HG02840 (cell line): ENCODE results near the gene CIDEB.
A peak's percentile ranks its signal among the peaks of the same experiment; 100 is the strongest.
"Not testable (repeated sequence)": the region's sequence is repeated elsewhere in the genome, so short reads cannot be mapped to it uniquely, and the experiment has no call there.

Experiments used
- ATAC-seq: cut with Tn5 transposase; IDR thresholded peaks from one replicate; pipeline ENCODE4 v1.9.1; 2021; ENCODE audit warnings: mild to moderate bottlenecking, moderate library complexity, moderate number of reproducible peaks; ENCODE audit not compliant: unreplicated experiment, low FRiP score

Gene CIDEB, protein sequence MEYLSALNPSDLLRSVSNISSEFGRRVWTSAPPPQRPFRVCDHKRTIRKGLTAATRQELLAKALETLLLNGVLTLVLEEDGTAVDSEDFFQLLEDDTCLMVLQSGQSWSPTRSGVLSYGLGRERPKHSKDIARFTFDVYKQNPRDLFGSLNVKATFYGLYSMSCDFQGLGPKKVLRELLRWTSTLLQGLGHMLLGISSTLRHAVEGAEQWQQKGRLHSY

DNA sequence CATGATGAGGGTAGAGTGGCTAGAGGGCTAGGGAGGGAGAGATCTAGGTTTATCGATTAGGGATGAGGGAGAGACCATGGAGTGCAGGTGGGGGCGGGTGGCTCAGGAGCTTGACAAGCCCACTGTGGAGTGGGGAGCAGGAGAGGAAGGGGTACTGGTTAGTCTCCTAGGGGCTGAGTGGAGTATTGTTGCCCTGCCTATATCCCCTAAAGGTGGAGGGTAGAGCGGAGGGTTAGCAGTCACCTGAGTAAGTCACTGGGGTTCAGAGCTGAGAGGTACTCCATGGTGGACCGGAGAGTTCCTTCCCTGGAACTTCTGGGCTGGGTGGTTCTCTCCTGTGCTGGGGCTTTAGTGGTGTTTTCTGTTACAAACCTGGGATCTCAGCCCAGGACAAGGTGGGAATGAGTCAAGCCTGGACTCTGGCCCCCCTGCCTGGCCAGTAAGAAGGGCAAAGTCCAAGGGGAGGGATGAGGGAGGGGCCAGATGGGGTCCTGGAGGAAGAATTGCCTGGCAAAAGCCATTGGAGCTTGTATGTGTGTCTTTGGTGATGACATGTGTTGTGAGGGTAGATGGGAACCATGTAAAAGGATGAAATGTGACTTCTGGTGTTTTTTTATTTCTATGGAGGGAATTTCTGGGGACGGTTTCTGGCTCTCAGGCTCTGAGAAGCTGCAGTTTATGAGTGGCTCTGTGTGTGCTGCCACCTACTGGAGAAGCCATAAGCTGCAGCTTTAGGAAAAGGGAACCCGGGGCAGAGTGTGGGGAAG, at the start of gene CIDEB:
CIDEB (minus strand) TSS at position 403 of the 767 bp plus-strand sequence; CDS start at position 284, 119 bp downstream.
- no peak for ATAC-seq

- no peak for ATAC-seq
Measured at GRCh38 chr14:24356208-24356607, 48.4 kb upstream of the CIDEB start.

DNA sequence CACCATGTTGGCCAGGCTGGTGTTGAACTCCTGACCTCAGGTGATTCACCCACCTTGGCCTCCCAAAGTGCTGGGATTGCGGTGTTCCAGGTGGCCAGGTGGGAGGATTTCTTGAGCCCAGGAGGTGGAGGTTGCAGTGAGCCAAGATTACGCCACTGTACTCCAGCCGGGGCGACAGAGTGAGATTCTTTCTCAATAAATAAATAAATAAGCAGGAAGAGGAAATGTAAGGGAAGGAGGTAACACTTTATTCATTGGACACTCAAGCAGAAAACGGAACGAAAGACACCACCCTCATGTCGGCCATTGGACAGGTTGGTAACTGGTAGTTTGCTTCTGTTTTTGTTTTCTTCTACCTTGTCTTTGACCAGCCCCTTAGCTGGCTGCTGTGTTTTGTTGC, 47.2 kb upstream of the CIDEB start:
- no peak for ATAC-seq

GRCh38 chr14:24354482-24354825, 46.7 kb upstream of the CIDEB start:
- not testable (repeated sequence) for ATAC-seq

- no peak for ATAC-seq
Measured at GRCh38 chr14:24353559-24354481, 46.0 kb upstream of the CIDEB start.

DNA sequence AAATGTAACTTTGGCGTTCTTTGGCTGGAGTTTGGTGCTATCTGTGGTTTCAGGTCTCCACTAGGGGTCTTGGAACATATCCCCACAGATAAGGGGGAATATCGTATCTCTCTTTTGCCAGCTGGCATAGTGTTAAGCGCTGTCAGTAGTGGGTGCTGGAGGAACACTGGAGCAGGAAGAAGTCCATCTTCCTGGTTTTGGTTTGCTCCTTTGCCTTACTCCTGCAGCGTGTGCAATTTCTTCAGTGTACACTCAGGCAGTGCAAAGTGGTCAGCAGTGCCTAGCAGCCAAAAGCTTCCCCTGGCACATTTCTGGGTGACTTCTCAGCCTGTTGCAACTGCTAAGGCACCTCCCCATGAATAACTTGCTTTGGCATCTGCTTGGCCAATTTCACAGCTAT, 43.7 kb upstream of the CIDEB start:
- no peak for ATAC-seq

GRCh38 chr14:24349742-24350141, 42.0 kb upstream of the CIDEB start:
- ATAC-seq: no peak

DNA sequence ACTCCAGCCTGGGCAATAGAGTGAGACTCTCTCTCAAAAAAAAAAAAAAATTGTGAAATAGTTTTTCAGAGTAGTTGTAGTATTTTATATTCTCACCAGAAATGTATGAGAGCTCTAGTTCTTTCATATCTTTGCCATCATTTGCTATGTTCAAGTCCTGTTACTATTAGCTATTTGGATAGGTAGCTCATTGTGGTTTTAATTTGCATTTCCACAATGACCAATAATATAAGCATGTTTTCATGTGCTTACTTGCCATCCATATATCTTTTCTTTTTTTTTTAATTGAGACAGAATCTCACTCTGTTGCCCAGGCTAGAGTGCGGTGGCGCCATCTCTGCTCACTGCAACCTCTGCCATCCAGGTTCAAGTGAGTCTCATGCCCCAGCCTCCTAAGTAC, 40.4 kb upstream of the CIDEB start:
- ATAC-seq: no peak

GRCh38 chr14:24347134-24347533, 39.4 kb upstream of the CIDEB start:
- ATAC-seq: no peak

GRCh38 chr14:24343795-24344660, 36.3 kb upstream of the CIDEB start:
- ATAC-seq: no peak

- no peak for ATAC-seq
Measured at GRCh38 chr14:24342889-24343288, 35.1 kb upstream of the CIDEB start.

DNA sequence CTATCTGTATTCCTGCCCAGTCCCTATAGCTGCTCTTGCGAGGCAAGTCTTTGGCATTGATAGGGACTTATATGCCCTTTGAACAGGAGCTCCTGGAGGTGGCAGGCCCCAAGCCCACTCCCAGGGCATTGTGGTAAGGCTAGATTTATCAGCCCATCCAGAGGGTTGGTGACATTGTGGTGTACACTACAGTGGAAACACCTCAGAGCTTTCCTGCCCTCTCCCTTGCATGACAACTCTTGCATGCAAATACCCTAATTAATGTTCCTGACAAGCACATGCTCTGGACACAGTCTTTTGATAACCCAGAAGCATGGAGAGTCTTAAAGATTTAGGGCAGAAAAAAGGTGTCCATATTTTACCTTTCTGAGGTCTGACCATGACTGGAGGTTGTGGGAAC, 32.8 kb upstream of the CIDEB start:
- no peak for ATAC-seq

DNA sequence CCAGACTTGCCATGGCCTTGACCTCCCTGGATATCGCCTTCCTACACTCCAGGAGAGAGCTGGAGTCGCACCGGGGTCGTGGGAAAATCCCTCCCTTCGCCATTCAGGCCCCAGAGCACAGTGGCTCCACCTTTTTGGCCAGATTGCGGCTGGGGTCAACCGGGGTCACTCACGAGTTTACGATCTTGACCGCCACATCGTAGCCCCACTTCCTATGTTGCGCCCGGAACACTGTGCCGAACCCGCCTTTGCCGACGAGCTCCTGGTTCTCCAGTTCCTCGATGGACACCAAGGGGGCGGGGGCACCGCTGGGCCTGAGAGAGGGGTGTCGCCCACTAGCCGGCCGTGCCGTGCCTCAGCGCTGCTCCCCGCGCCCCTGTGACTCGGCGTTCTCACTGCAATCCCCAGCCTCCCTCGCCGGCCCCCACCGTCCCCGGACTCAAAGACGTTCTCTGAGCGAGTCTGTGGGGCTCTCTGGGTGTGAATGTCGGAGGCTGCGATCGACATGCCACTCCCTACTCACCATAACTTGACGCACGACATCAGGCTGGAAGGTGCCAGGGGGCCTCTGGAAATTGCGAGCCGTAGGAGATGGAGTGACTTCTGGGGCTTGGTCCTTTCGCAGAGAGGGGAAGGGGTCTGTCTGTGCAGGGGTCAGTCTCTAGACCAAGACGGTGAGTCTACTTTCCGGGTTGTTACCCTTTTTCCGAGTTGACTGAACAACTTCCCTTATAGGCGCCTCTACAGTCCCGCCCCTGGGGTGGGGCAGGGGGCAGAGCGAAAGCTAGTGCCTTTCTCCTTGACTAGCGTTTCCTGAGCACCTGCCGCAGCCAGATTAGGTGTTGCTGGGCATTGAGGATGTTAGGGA, 31.7 kb upstream of the CIDEB start, which contains the start of gene RIPK3:
RIPK3 (minus strand) TSS at position 708 of the 868 bp plus-strand sequence; CDS start at position 543, 165 bp downstream.
- peak; percentile 77 for ATAC-seq

DNA sequence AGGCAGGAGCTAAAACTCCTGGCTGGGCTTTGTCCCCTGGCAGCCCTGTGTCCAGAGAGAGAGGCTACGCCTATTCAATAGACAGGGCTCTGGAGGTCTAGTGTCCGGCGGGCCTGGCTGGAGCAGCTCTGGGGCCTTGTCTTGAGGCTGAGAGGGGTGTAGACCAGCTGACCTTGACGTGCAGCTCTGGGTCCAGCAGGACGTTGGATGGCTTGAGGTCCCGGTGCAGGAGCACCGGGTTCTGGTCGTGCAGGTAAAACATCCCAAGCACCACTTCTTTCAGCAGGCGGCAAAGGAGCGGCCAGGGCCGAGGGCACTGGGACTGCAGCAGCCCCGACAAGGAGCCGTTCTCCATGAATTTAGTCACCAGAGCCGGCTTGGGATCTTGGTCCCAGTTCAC, 31.1 kb upstream of the CIDEB start:
- ATAC-seq: no peak

DNA sequence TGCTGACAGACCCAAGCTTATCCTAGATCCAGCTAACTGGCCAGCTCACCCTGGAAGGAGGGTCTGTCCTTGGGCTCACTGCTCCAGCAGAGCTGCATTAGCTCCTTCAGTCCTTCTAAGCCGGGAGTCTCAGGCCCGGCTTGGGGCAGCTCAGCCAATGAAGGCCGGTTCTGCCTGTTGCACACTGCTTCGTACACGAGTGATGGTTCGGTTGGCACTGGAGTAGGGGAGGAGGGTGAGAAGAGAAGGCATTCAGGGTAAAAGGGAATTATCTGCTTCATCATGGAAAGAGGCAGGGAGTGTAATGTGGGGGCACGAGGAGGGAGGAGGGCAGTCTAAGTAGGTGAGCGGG, 30.0 kb upstream of the CIDEB start:
- ATAC-seq: no peak

GRCh38 chr14:24337144-24337823, 29.5 kb upstream of the CIDEB start:
- no peak for ATAC-seq

DNA sequence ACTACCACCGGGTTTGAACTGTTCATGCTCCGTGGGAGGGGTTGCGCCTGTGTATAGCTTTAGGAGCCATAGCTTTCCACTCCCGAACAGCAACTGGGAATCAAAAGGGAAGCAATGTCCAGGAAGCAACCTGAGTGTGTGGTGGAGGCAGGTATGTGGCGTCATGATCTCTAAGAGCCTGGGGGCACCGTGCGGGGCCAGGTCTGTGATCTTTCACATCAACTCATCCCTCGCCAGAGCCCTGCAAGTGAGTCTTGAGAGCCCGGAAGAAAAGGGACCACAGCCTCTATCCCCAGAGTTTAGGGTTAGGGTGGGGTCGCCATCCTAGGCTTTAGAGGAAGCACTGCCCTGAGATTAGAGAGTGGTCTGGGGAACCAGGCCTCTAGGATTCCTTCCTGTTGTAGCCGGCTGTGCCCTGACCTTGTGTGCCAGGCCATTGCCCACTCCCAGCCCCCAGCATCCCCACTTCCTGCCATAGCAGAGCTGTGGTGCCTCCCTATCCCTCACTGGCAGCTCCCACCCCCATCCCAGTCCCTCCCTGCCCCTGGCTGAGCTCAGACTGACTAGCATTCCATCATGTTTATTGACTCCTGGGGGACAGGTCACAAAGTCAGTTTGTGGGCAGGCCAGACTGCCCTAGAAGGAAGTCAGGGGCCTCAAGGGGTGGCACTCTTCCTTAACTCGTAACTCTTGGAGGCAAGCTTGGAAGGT, 27.8 kb upstream of the CIDEB start:
- ATAC-seq: no peak
